ENCODE measurements around the gene SLC27A2. TPM values are rescaled to one million over a fixed set of nuclear protein-coding genes. Genes with fewer than 3 reads are reported as not detected.

Gene SLC27A2
- total and polyA plus RNA-seq, 2 donors (not counting 1 experiment from before 2014, with no cell fraction given), result 0.39 to 0.49 TPM

- Histone ChIP-seq H3K4me3 (ENCODE audit: control extremely low read depth in 1 of 5, extremely low read depth in 1 of 5, insufficient read depth in 1 of 5, low read depth in 2 of 5, low read length in 4 of 5) (no peak overlapping the region), H3K4me2 (replicated peaks; ENCODE audit: low read depth, low read length, poor library complexity, severe bottlenecking) (no peak overlapping the region), H3K9me3 (ENCODE audit: control extremely low read depth in 1 of 3, control insufficient read depth in 2 of 3, insufficient read depth in 1 of 3, low read length in 2 of 3) (no peaks in the 10 kb centered on the region), H3K36me3 (replicated peaks in 1 of 2; ENCODE audit: control extremely low read depth in 1 of 2, control insufficient read depth in 1 of 2, extremely low read depth in 1 of 2, insufficient read depth in 2 of 2, low read length in 1 of 2) (no peaks in the 10 kb centered on the region), H3K79me2 (ENCODE audit: control insufficient read depth, insufficient read depth, low read length) (no peaks in the 10 kb centered on the region), H3K27ac (ENCODE audit: low read length in 2 of 2) (no peak overlapping the region), H3K9ac (ENCODE audit: low read length) (no peak overlapping the region), H4K20me1 (ENCODE audit: control insufficient read depth, insufficient read depth, low read length, poor library complexity, severe bottlenecking) (no peaks in the 10 kb centered on the region), H3K4me1 (ENCODE audit: control insufficient read depth in 2 of 2, insufficient read depth in 2 of 2, low read length in 2 of 2) (peaks cover 9 to 13% of the 10 kb centered on the region in 2 donors), H3K27me3 (replicated peaks in 1 of 4; ENCODE audit: control extremely low read depth in 1 of 4, control insufficient read depth in 3 of 4, insufficient read depth in 4 of 4, low read length in 3 of 4) (peaks cover 0 to 2% (median 0%) of the 10 kb centered on the region in 4 experiments), H2AFZ (ENCODE audit: insufficient read depth, low read depth, low read length, poor library complexity, severe bottlenecking) (no peak overlapping the region)
- no peak overlapping the region for H3K27ac Mint-ChIP-seq
- DNase-seq (no peak), ATAC-seq (ENCODE audit: low read depth) (no peak)
- no peaks in the 10 kb centered on the region for H3K27me3 Mint-ChIP-seq
- peaks cover 12% of the 10 kb centered on the region for H3K4me1 Mint-ChIP-seq
- POLR2A ChIA-PET, result no interaction called here
- no peak for TF ChIP-seq EZH2 (IDR thresholded peaks at IDR 0.05; ENCODE audit: borderline replicate concordance, insufficient read depth, low read depth, low read length, poor library complexity, severe bottlenecking)
- TF ChIP-seq CTCF (IDR thresholded peaks at IDR 0.05), result no peak
- no peak overlapping the region for H3K4me3 Mint-ChIP-seq
- CTCF ChIA-PET, result interaction anchor here (0.7 kb wide), 1 partner anchor 281 kb away, joined by 3 read pairs; no protein-coding TSS in a partner anchor
- H3K9me3 Mint-ChIP-seq (ENCODE audit: insufficient read depth), result no peaks in the 10 kb centered on the region
- intact Hi-C loops (cut with micrococcal nuclease), result no loop called here
- WGBS (ENCODE audit: insufficient coverage), result 93% methylated on average over 3 of the region's 6 CpGs
Measured at GRCh38 chr15:50250760-50251394, 68.9 kb downstream of the SLC27A2 start.

- Histone ChIP-seq H3K9ac (ENCODE audit: low read length) (no peak overlapping the region), H2AFZ (ENCODE audit: insufficient read depth, low read depth, low read length, poor library complexity, severe bottlenecking) (no peak overlapping the region), H3K4me3 (ENCODE audit: control extremely low read depth in 1 of 5, extremely low read depth in 1 of 5, insufficient read depth in 1 of 5, low read depth in 2 of 5, low read length in 4 of 5) (no peak overlapping the region), H4K20me1 (ENCODE audit: control insufficient read depth, insufficient read depth, low read length, poor library complexity, severe bottlenecking) (no peaks in the 10 kb centered on the region), H3K79me2 (ENCODE audit: control insufficient read depth, insufficient read depth, low read length) (no peaks in the 10 kb centered on the region), H3K4me1 (ENCODE audit: control insufficient read depth in 2 of 2, insufficient read depth in 2 of 2, low read length in 2 of 2) (peaks cover 9 to 13% of the 10 kb centered on the region in 2 donors), H3K36me3 (replicated peaks in 1 of 2; ENCODE audit: control extremely low read depth in 1 of 2, control insufficient read depth in 1 of 2, extremely low read depth in 1 of 2, insufficient read depth in 2 of 2, low read length in 1 of 2) (no peaks in the 10 kb centered on the region), H3K4me2 (replicated peaks; ENCODE audit: low read depth, low read length, poor library complexity, severe bottlenecking) (no peak overlapping the region), H3K27ac (ENCODE audit: low read length in 2 of 2) (no peak overlapping the region), H3K27me3 (replicated peaks in 1 of 4; ENCODE audit: control extremely low read depth in 1 of 4, control insufficient read depth in 3 of 4, insufficient read depth in 4 of 4, low read length in 3 of 4) (peaks cover 0 to 2% (median 0%) of the 10 kb centered on the region in 4 experiments), H3K9me3 (ENCODE audit: control extremely low read depth in 1 of 3, control insufficient read depth in 2 of 3, insufficient read depth in 1 of 3, low read length in 2 of 3) (no peaks in the 10 kb centered on the region)
- Mint-ChIP-seq H3K27me3 (no peaks in the 10 kb centered on the region), H3K27ac (no peak overlapping the region), H3K9me3 (ENCODE audit: insufficient read depth) (no peaks in the 10 kb centered on the region), H3K4me1 (peaks cover 12% of the 10 kb centered on the region), H3K4me3 (no peak overlapping the region)
- POLR2A ChIA-PET, result no interaction called here
- WGBS (ENCODE audit: insufficient coverage), result 100% methylated on average over 7 of the region's 11 CpGs
- intact Hi-C loops (cut with micrococcal nuclease), result no loop called here
- ATAC-seq (ENCODE audit: low read depth) (no peak), DNase-seq (no peak)
- CTCF ChIA-PET, result interaction anchor here (0.7 kb wide), 1 partner anchor 280 kb away, joined by 3 read pairs; no protein-coding TSS in a partner anchor
- TF ChIP-seq EZH2 (IDR thresholded peaks at IDR 0.05; ENCODE audit: borderline replicate concordance, insufficient read depth, low read depth, low read length, poor library complexity, severe bottlenecking) (no peak), CTCF (IDR thresholded peaks at IDR 0.05) (no peak)
Measured at GRCh38 chr15:50251638-50252182, 69.7 kb downstream of the SLC27A2 start.

Measured in B cell (primary cell).